K562 (cell line): ENCODE results near the gene ROBO2. TPM values are rescaled to one million over a fixed set of nuclear protein-coding genes. Genes with fewer than 3 reads are reported as not detected.

Source experiments
- ATAC-seq: fragments of 200-7000 bp; cut with Tn5 transposase; 3 replicates; pipeline ENCODE4 v1.9.1; 2020; ENCODE audit warnings: moderate library complexity
- BruUV-seq: library from RNA; stranded (reverse); fragments of 400-500 nt; replicated peaks from 2 replicates; lab custom pipeline; 2021; lab: Mats Ljungman, UMichigan
- CTCF ChIA-PET: fragments of 300-600 bp; formaldehyde crosslinking; extraction: SDS; loops from one replicate; lab custom pipeline; 2021; ENCODE audit warnings: low intra/inter-chr PET ratio; lab: Yijun Ruan, JAX
- POLR2A ChIA-PET: fragments of 300-600, 350-650 bp; sonication (Branson Sonifier 250); formaldehyde crosslinking; extraction: SDS; loops from one replicate; lab custom pipeline; 2021; ENCODE audit warnings: antibody characterized with exemption, inconsistent platforms; lab: Yijun Ruan, JAX
- DNase-seq, 4 experiments: peaks; one replicate each; pipeline versions ENCODE4 v3.0.0 to v3.0.0-alpha.2; 2011 to 2018; ENCODE audit warnings: low spot score in 3 of 4, mixed read lengths in 3 of 4; ENCODE audit errors: extremely low read depth in 1 of 4
- FAIRE-seq: peaks from 2 replicates; lab custom pipeline; 2011; peaks lifted over from hg19 to GRCh38; lab: Jason Lieb, UNC
- H2AFZ ChIP-seq: 2 replicates; pipeline ENCODE4 v1.6.0; 2011; ENCODE audit warnings: low read depth, low read length, control low read depth, inconsistent platforms
- H3K27ac ChIP-seq: fragments of 200-600 bp; 3 replicates; pipeline ENCODE4 v1.8.0; 2011; ENCODE audit warnings: low read depth, mild to moderate bottlenecking, control low read depth, inconsistent platforms, low read length, moderate library complexity, mixed read lengths; ENCODE audit errors: extremely low read depth
- H3K27me3 ChIP-seq, 2 experiments: fragments of 300-600 bp in 1 of 2; 2 replicates in 1 of 2; 3 replicates in 1 of 2; pipeline versions ENCODE4 v1.6.0 to v1.8.0; 2011; ENCODE audit warnings: inconsistent platforms in 2 of 2, low read length in 2 of 2, mild to moderate bottlenecking in 1 of 2, mixed read lengths in 1 of 2, moderate library complexity in 1 of 2; ENCODE audit not compliant: control insufficient read depth in 2 of 2, insufficient read depth in 2 of 2
- H3K36me3 ChIP-seq: fragments of 300-600 bp; 3 replicates; pipeline ENCODE4 v1.8.0; 2011; ENCODE audit warnings: mild to moderate bottlenecking, low read length, inconsistent platforms; ENCODE audit not compliant: control insufficient read depth, insufficient read depth
- H3K4me1 ChIP-seq, 2 experiments: fragments of 200-600 bp in 1 of 2; replicated peaks in 1 of 2; 2 replicates in 1 of 2; 3 replicates in 1 of 2; pipeline versions ENCODE4 v1.5.1 to v1.8.0; 2011; ENCODE audit warnings: inconsistent platforms in 2 of 2, low read length in 2 of 2, mild to moderate bottlenecking in 1 of 2, mixed read lengths in 1 of 2, moderate library complexity in 1 of 2; ENCODE audit not compliant: control insufficient read depth in 2 of 2, insufficient read depth in 2 of 2
- H3K4me2 ChIP-seq: 2 replicates; pipeline ENCODE4 v1.6.1; 2011; ENCODE audit warnings: low read length, control low read depth, inconsistent platforms, mixed read lengths; ENCODE audit not compliant: insufficient read depth
- H3K4me3 ChIP-seq: fragments of 200-600 bp; sonication (generic), shearing (Covaris generic); 2 replicates; pipeline ENCODE4 v1.5.1; 2016; ENCODE audit warnings: control low read depth, inconsistent platforms
- H3K79me2 ChIP-seq: fragments of 200-600 bp; 3 replicates; pipeline ENCODE4 v1.8.0; 2011; ENCODE audit warnings: low read length, inconsistent platforms; ENCODE audit not compliant: control insufficient read depth, insufficient read depth
- H3K9ac ChIP-seq, 2 experiments: 2 replicates each; pipeline versions ENCODE4 v1.6.0 to v1.6.1; 2011; ENCODE audit warnings: low read depth in 2 of 2, low read length in 2 of 2, control low read depth in 1 of 2, inconsistent platforms in 1 of 2, mild to moderate bottlenecking in 1 of 2, mixed read lengths in 1 of 2; ENCODE audit not compliant: insufficient read depth in 1 of 2
- H3K9me1 ChIP-seq: one replicate; pipeline ENCODE4 v1.6.0; 2011; ENCODE audit warnings: inconsistent platforms, mild to moderate bottlenecking, low read length, moderate library complexity; ENCODE audit not compliant: control insufficient read depth, insufficient read depth
- H3K9me3 ChIP-seq: replicated peaks from 2 replicates; pipeline ENCODE4 v1.5.1; 2011; ENCODE audit warnings: low read depth, low read length, inconsistent platforms; ENCODE audit not compliant: control insufficient read depth, insufficient read depth
- H4K20me1 ChIP-seq: replicated peaks from 2 replicates; pipeline ENCODE4 v1.6.1; 2011; ENCODE audit warnings: low read length, inconsistent platforms, mixed read lengths; ENCODE audit not compliant: control insufficient read depth, insufficient read depth
- CCNT2 ChIP-seq: IDR thresholded peaks from 2 replicates; pipeline ENCODE4 v1.6.1; 2011; ENCODE audit warnings: borderline replicate concordance, low read depth, mild to moderate bottlenecking, moderate library complexity, mixed read lengths, low read length; ENCODE audit not compliant: insufficient read length; ENCODE audit errors: extremely low read depth
- FOXM1 ChIP-seq, 2 experiments: fragments of 450-650 bp in 1 of 2; sonication (generic) in 1 of 2; formaldehyde crosslinking in 1 of 2; IDR thresholded peaks; 2 replicates each; pipeline versions ENCODE4 v1.6.1 to v1.9.0; 2017 to 2022; ENCODE audit warnings: low read depth in 2 of 2, mild to moderate bottlenecking in 2 of 2, missing genetic modification reagents in 1 of 2, moderate library complexity in 1 of 2
- HNRNPLL ChIP-seq: fragments of 200-400 bp; formaldehyde crosslinking; IDR thresholded peaks from 2 replicates; pipeline ENCODE4 v1.6.1; 2017; ENCODE audit warnings: low read length, low read depth, mild to moderate bottlenecking; ENCODE audit not compliant: poor library complexity, severe bottlenecking
- RFX5 ChIP-seq: IDR thresholded peaks from 2 replicates; pipeline ENCODE4 v1.6.1; 2011; ENCODE audit warnings: low read depth, mild to moderate bottlenecking, improper control_type of control experiment, low read length
- RFX7 ChIP-seq: fragments of 250-450 bp; sonication (Bioruptor Pico); IDR thresholded peaks from 2 replicates; pipeline ENCODE4 v1.5.1; 2021; ENCODE audit warnings: mild to moderate bottlenecking
- YBX1 ChIP-seq: fragments of 450-650 bp; IDR thresholded peaks from 2 replicates; pipeline ENCODE4 v1.7.1; 2016; ENCODE audit warnings: mild to moderate bottlenecking
- ZNF436 ChIP-seq: fragments of 250-450, 450-650 bp; sonication (Bioruptor Pico); formaldehyde crosslinking; IDR thresholded peaks from 2 replicates; pipeline ENCODE4 v1.7.0; 2020; ENCODE audit warnings: mild to moderate bottlenecking
- WGBS: fragments of 100-300 bp; shearing (Covaris generic); methylation state at CpG from one replicate; pipeline ENCODE4 v1.1.6; 2016; ENCODE audit warnings: low coverage, mixed read lengths; ENCODE audit not compliant: insufficient coverage; ENCODE audit errors: missing lambda C conversion rate; 5-methylcytosine and 5-hydroxymethylcytosine counted together
- in situ Hi-C: fragments of 300-500 bp; cut with MboI; formaldehyde crosslinking; loops from 4 replicates; pipeline ENCODE4 v1.15.0; 2018; ENCODE audit warnings: inconsistent platforms, mixed read lengths
- intact Hi-C: fragments of 100-400 bp; cut with micrococcal nuclease; formaldehyde crosslinking; loops from 2 replicates; pipeline ENCODE4 v1.14.2; 2022
- polyA plus RNA-seq, 8 experiments: library from polyadenylated mRNA; depleted of rRNA in 4 of 8; stranded (reverse) in 5 of 8; unstranded in 3 of 8; fragments of >200 nt; fragmentation: Nextera tagmentation in 2 of 8; fragmentation: Illumina TruSeq in 1 of 8; extraction: Ambion mirVana in 2 of 8; extraction: Trizol in 1 of 8; gene quantifications; 2 replicates each; pipeline versions ENCODE4 v1.2.1 to v1.2.3, GENCODE V29; 2011 to 2014; ENCODE audit warnings: inconsistent platforms in 1 of 8, missing spikeins in 1 of 8
- total RNA-seq, 7 experiments: library from RNA; depleted of rRNA in 6 of 7; stranded (reverse); fragments of >200 nt in 6 of 7; fragmentation: Illumina TruSeq in 2 of 7; extraction: Trizol in 2 of 7; gene quantifications; 2 replicates each; pipeline versions ENCODE4 v1.2.1 to v1.2.3, GENCODE V29; 2011 to 2021; ENCODE audit warnings: low replicate concordance in 1 of 7
- TF ChIP-seq, protein P1 (sequence below): IDR thresholded peaks from 3 replicates; pipeline ENCODE4 v1.6.1; 2011; ENCODE audit warnings: borderline replicate concordance, mild to moderate bottlenecking, moderate library complexity; ENCODE audit not compliant: insufficient read length; ENCODE audit errors: extremely low read depth
- TF ChIP-seq, protein P2 (sequence below): sonication (generic); formaldehyde crosslinking; IDR thresholded peaks from 2 replicates; pipeline ENCODE4 v1.8.1; 2022; ENCODE audit warnings: missing genetic modification reagents

ROBO2 gene
- total and polyA plus RNA-seq, 9 of the 15 experiments (the other 6 are each of a cell fraction or from before 2014, with no cell fraction given), result 0.84 to 3.0 (median 1.7) TPM

DNA sequence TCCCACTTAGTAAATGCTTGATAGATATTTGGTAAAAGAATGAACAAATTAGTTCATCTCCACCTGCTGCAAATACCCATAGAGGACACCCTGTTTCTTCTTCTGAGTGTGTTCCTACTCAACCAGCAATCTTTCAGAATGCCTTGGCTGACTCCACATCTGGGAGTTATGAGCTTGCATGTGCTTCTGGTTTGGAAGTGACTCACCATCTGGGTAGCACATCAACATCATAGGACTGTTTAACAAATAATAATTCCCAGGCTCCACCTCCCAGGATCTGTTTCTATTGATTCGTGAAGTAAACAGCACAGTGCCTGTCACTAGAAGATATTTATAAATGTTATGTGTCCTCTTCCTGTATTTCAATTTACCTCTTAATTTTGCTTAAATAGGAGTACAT is 580.1 kb downstream of the ROBO2 start:
- TF ChIP-seq, protein P1, sequence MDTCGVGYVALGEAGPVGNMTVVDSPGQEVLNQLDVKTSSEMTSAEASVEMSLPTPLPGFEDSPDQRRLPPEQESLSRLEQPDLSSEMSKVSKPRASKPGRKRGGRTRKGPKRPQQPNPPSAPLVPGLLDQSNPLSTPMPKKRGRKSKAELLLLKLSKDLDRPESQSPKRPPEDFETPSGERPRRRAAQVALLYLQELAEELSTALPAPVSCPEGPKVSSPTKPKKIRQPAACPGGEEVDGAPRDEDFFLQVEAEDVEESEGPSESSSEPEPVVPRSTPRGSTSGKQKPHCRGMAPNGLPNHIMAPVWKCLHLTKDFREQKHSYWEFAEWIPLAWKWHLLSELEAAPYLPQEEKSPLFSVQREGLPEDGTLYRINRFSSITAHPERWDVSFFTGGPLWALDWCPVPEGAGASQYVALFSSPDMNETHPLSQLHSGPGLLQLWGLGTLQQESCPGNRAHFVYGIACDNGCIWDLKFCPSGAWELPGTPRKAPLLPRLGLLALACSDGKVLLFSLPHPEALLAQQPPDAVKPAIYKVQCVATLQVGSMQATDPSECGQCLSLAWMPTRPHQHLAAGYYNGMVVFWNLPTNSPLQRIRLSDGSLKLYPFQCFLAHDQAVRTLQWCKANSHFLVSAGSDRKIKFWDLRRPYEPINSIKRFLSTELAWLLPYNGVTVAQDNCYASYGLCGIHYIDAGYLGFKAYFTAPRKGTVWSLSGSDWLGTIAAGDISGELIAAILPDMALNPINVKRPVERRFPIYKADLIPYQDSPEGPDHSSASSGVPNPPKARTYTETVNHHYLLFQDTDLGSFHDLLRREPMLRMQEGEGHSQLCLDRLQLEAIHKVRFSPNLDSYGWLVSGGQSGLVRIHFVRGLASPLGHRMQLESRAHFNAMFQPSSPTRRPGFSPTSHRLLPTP, result no peak
- no peak for TF ChIP-seq CCNT2
- TF ChIP-seq RFX7 (CRISPR knock-in tag), result no peak
- no peak for TF ChIP-seq HNRNPLL
- TF ChIP-seq YBX1, result no peak
- TF ChIP-seq, protein P2, sequence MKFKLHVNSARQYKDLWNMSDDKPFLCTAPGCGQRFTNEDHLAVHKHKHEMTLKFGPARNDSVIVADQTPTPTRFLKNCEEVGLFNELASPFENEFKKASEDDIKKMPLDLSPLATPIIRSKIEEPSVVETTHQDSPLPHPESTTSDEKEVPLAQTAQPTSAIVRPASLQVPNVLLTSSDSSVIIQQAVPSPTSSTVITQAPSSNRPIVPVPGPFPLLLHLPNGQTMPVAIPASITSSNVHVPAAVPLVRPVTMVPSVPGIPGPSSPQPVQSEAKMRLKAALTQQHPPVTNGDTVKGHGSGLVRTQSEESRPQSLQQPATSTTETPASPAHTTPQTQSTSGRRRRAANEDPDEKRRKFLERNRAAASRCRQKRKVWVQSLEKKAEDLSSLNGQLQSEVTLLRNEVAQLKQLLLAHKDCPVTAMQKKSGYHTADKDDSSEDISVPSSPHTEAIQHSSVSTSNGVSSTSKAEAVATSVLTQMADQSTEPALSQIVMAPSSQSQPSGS, result no peak
- TF ChIP-seq RFX5, result no peak
- TF ChIP-seq ZNF436 (CRISPR knock-in tag), result no peak
- TF ChIP-seq FOXM1 (IDR thresholded peaks at IDR 0.05; ENCODE audit: low read depth), result no peak
- no peak for TF ChIP-seq FOXM1 (CRISPR knock-in tag; IDR thresholded peaks at IDR 0.05; ENCODE audit: low read depth)
- Histone ChIP-seq H3K27me3 (no peaks in the 10 kb centered on the region), H3K9me1 (no peaks in the 10 kb centered on the region), H3K9me3 (no peaks in the 10 kb centered on the region), H3K4me1 (no peaks in the 10 kb centered on the region), H3K9ac (no peak overlapping the region), H3K4me2 (no peak overlapping the region), H3K4me3 (no peak overlapping the region), H3K79me2 (no peaks in the 10 kb centered on the region), H3K27ac (no peak overlapping the region), H2AFZ (no peak overlapping the region), H4K20me1 (no peaks in the 10 kb centered on the region), H3K36me3 (no peaks in the 10 kb centered on the region)
- ChIA-PET CTCF (no interaction called here), POLR2A (no interaction called here)
- intact Hi-C loops (no loop called here), in situ Hi-C loops (no loop called here)
- no TSS peak for BruUV-seq
- no peak for FAIRE-seq
- whole genome bisulfite sequencing, result 0% methylated on average over 1 of the region's 1 CpG
- ATAC-seq, result no peak
- no peak for DNase-seq
